Thymus (tissue), 11 donors: ENCODE measurements around the gene RTN4RL1. TPM values are rescaled to one million over a fixed set of nuclear protein-coding genes. Genes with fewer than 3 reads are reported as not detected.

Source experiments
- DNase-seq, 9 donors: peaks; one replicate each; pipeline ENCODE4 v3.0.0-alpha.2; 2013; ENCODE audit warnings: low spot score in 9 of 9, low read depth in 6 of 9, missing footprints in 1 of 9
- H3K27ac ChIP-seq, 2 donors: one replicate each; pipeline ENCODE4 v1.5.1; 2013; ENCODE audit warnings: control low read depth in 1 of 2, low read depth in 1 of 2, low read length in 1 of 2, mild to moderate bottlenecking in 1 of 2, moderate library complexity in 1 of 2
- H3K27me3 ChIP-seq, 2 donors: one replicate each; pipeline ENCODE4 v1.5.1; 2013; ENCODE audit warnings: low read length in 1 of 2; ENCODE audit not compliant: control insufficient read depth in 2 of 2, insufficient read depth in 1 of 2
- H3K36me3 ChIP-seq, 2 donors: one replicate each; pipeline ENCODE4 v1.5.1; 2013; ENCODE audit warnings: low read length in 1 of 2, mild to moderate bottlenecking in 1 of 2, moderate library complexity in 1 of 2; ENCODE audit not compliant: control insufficient read depth in 2 of 2, insufficient read depth in 2 of 2
- H3K4me1 ChIP-seq, 2 donors: one replicate each; pipeline ENCODE4 v1.5.1; 2013; ENCODE audit warnings: low read length in 2 of 2; ENCODE audit not compliant: control insufficient read depth in 2 of 2, insufficient read depth in 2 of 2
- H3K4me3 ChIP-seq, 2 donors: one replicate each; pipeline ENCODE4 v1.5.1; 2013; ENCODE audit warnings: low read length in 2 of 2, control low read depth in 1 of 2, mild to moderate bottlenecking in 1 of 2
- H3K9me3 ChIP-seq, 2 donors: one replicate each; pipeline ENCODE4 v1.5.1; 2013; ENCODE audit warnings: low read length in 1 of 2, mild to moderate bottlenecking in 1 of 2; ENCODE audit not compliant: control insufficient read depth in 2 of 2, insufficient read depth in 1 of 2
- WGBS: extraction: QIAGEN DNeasy Blood & Tissue Kit; methylation state at CpG from one replicate; pipeline ENCODE4 v1.1.7; 2013; 5-methylcytosine and 5-hydroxymethylcytosine counted together
- polyA plus RNA-seq: library from polyadenylated mRNA; stranded (reverse); fragments of 200-250 nt; gene quantifications from one replicate; pipeline ENCODE4 v1.2.3, GENCODE V29; 2013
- total RNA-seq: library from RNA; stranded (reverse); fragments of 120-200 nt; gene quantifications from one replicate; pipeline ENCODE4 v1.2.4, GENCODE V29; 2013
- donor health status: healthy.

RTN4RL1 gene
- total and polyA plus RNA-seq, 2 donors, result 0.52 to 0.68 TPM

GRCh38 chr17:1966274-1967086 is 58.7 kb downstream of the RTN4RL1 start:
- DNase-seq, result no peak
- Histone ChIP-seq H3K27ac (no peak overlapping the region), H3K36me3 (no peaks in the 10 kb centered on the region), H3K27me3 (peaks cover 0 to 9% of the 10 kb centered on the region in 2 donors), H3K4me1 (peaks cover 3 to 11% of the 10 kb centered on the region in 2 donors), H3K9me3 (peaks cover 0 to 8% of the 10 kb centered on the region in 2 donors), H3K4me3 (no peak overlapping the region)
- 86% methylated on average over 12 of the region's 12 CpGs for WGBS

- DNase-seq, result no peak
- H3K9me3 ChIP-seq, result peaks cover 0 to 8% of the 10 kb centered on the region in 2 donors
- H3K36me3 ChIP-seq, result no peaks in the 10 kb centered on the region
- peaks cover 3 to 11% of the 10 kb centered on the region in 2 donors for H3K4me1 ChIP-seq
- no peak overlapping the region for H3K4me3 ChIP-seq
- 96% methylated on average over 21 of the region's 21 CpGs for WGBS
- peaks cover 0 to 9% of the 10 kb centered on the region in 2 donors for H3K27me3 ChIP-seq
- H3K27ac ChIP-seq, result no peak overlapping the region
Measured at GRCh38 chr17:1965556-1966273, 59.4 kb downstream of the RTN4RL1 start.

- Histone ChIP-seq H3K4me3 (no peak overlapping the region), H3K9me3 (no peaks in the 10 kb centered on the region), H3K4me1 (peaks cover 3 to 11% of the 10 kb centered on the region in 2 donors), H3K27me3 (peaks cover 0 to 3% of the 10 kb centered on the region in 2 donors), H3K27ac (no peak overlapping the region), H3K36me3 (no peaks in the 10 kb centered on the region)
- no peak for DNase-seq
- 93% methylated on average over 7 of the region's 7 CpGs for WGBS
Measured at GRCh38 chr17:1963250-1963649, 61.9 kb downstream of the RTN4RL1 start.

GRCh38 chr17:1961189-1961588 is 63.9 kb downstream of the RTN4RL1 start:
- Histone ChIP-seq H3K27me3 (peaks cover 0 to 3% of the 10 kb centered on the region in 2 donors), H3K4me1 (no peaks in the 10 kb centered on the region), H3K9me3 (no peaks in the 10 kb centered on the region), H3K36me3 (no peaks in the 10 kb centered on the region), H3K27ac (no peak overlapping the region), H3K4me3 (no peak overlapping the region)
- DNase-seq, result no peak
- 92% methylated on average over 14 of the region's 14 CpGs for WGBS

- H3K27ac ChIP-seq, result no peak overlapping the region
Measured at GRCh38 chr17:1960545-1960912, 64.6 kb downstream of the RTN4RL1 start.

GRCh38 chr17:1959871-1960544 is 65.1 kb downstream of the RTN4RL1 start:
- WGBS, result 89% methylated on average over 18 of the region's 18 CpGs
- no peak overlapping the region for H3K4me3 ChIP-seq
- H3K4me1 ChIP-seq, result no peaks in the 10 kb centered on the region
- no peak for DNase-seq
- H3K27me3 ChIP-seq, result peaks cover 0 to 3% of the 10 kb centered on the region in 2 donors
- no peaks in the 10 kb centered on the region for H3K36me3 ChIP-seq
- no peaks in the 10 kb centered on the region for H3K9me3 ChIP-seq
- H3K27ac ChIP-seq, result no peak overlapping the region

More at GRCh38 chr17:1960545-1960912, 64.6 kb downstream of the RTN4RL1 start:
- Histone ChIP-seq H3K36me3 (no peaks in the 10 kb centered on the region), H3K4me1 (no peaks in the 10 kb centered on the region), H3K4me3 (no peak overlapping the region), H3K27me3 (peaks cover 0 to 3% of the 10 kb centered on the region in 2 donors), H3K9me3 (no peaks in the 10 kb centered on the region)
- 85% methylated on average over 8 of the region's 8 CpGs for WGBS
- no peak for DNase-seq

GRCh38 chr17:1958134-1958881 is 66.8 kb downstream of the RTN4RL1 start:
- no peak overlapping the region for H3K4me3 ChIP-seq
- WGBS, result 90% methylated on average over 21 of the region's 21 CpGs
- no peaks in the 10 kb centered on the region for H3K36me3 ChIP-seq
- H3K4me1 ChIP-seq, result no peaks in the 10 kb centered on the region
- peaks cover 0 to 7% of the 10 kb centered on the region in 2 donors for H3K27me3 ChIP-seq
- H3K9me3 ChIP-seq, result no peaks in the 10 kb centered on the region
- DNase-seq, result no peak
- H3K27ac ChIP-seq, result no peak overlapping the region

- no peak for DNase-seq
- WGBS, result 96% methylated on average over 6 of the region's 6 CpGs
- H3K36me3 ChIP-seq, result no peaks in the 10 kb centered on the region
- H3K4me3 ChIP-seq, result no peak overlapping the region
- H3K27ac ChIP-seq, result no peak overlapping the region
- peaks cover 0 to 7% of the 10 kb centered on the region in 2 donors for H3K27me3 ChIP-seq
- H3K9me3 ChIP-seq, result no peaks in the 10 kb centered on the region
- no peaks in the 10 kb centered on the region for H3K4me1 ChIP-seq
Measured at GRCh38 chr17:1957037-1957436, 68.1 kb downstream of the RTN4RL1 start.
